Neural progenitor cell (in vitro differentiated cells): ENCODE data around the gene LRP1B. TPM values are rescaled to one million over a fixed set of nuclear protein-coding genes. Genes with fewer than 3 reads are reported as not detected.

Experiments
- DNase-seq: peaks from one replicate; pipeline ENCODE4 v3.0.0-alpha.2; 2016; ENCODE audit warnings: low spot score
- H2AFZ ChIP-seq: fragments of 200-600 bp; sonication (generic); replicated peaks from 2 replicates; pipeline ENCODE4 v1.6.1; 2016; ENCODE audit warnings: antibody characterized with exemption
- H3F3A ChIP-seq: fragments of 200-600 bp; sonication (generic); 2 replicates; pipeline ENCODE4 v1.6.1; 2016; ENCODE audit warnings: antibody characterized with exemption, low read depth
- H3K27ac ChIP-seq: fragments of 200-600 bp; sonication (generic); 2 replicates; pipeline ENCODE4 v1.5.1; 2016; ENCODE audit warnings: mild to moderate bottlenecking
- H3K27me3 ChIP-seq: fragments of 200-600 bp; sonication (generic); 2 replicates; pipeline ENCODE4 v1.6.1; 2016; ENCODE audit warnings: mild to moderate bottlenecking, moderate library complexity
- H3K36me3 ChIP-seq: fragments of 200-600 bp; sonication (generic); 2 replicates; pipeline ENCODE4 v1.5.1; 2016
- H3K4me1 ChIP-seq: fragments of 200-600 bp; sonication (generic); 2 replicates; pipeline ENCODE4 v1.6.1; 2016; ENCODE audit warnings: mixed run types
- H3K4me2 ChIP-seq: fragments of 200-600 bp; sonication (generic); 2 replicates; pipeline ENCODE4 v1.6.1; 2016
- H3K4me3 ChIP-seq: fragments of 200-600 bp; sonication (generic); 2 replicates; pipeline ENCODE4 v1.5.1; 2016
- H3K79me2 ChIP-seq: fragments of 200-600 bp; sonication (generic); 2 replicates; pipeline ENCODE4 v1.6.1; 2016; ENCODE audit warnings: low read depth
- H3K9ac ChIP-seq: fragments of 200-600 bp; sonication (generic); 2 replicates; pipeline ENCODE4 v1.6.1; 2016
- H3K9me3 ChIP-seq: fragments of 200-600 bp; sonication (generic); 2 replicates; pipeline ENCODE4 v1.5.1; 2016; ENCODE audit warnings: low read depth
- H4K20me1 ChIP-seq: fragments of 200-600 bp; sonication (generic); 2 replicates; pipeline ENCODE4 v1.6.1; 2016; ENCODE audit warnings: low read depth
- H3K27ac Mint-ChIP-seq: 3 replicates; pipeline ENCODE4 v1.8.0; 2021; ENCODE audit warnings: mixed read lengths
- H3K27me3 Mint-ChIP-seq: 2 replicates; pipeline ENCODE4 v1.8.0; 2022; ENCODE audit warnings: low read depth, mild to moderate bottlenecking, inconsistent platforms, moderate library complexity, mixed read lengths; ENCODE audit not compliant: insufficient read depth
- H3K36me3 Mint-ChIP-seq: 3 replicates; pipeline ENCODE4 v1.8.0; 2021; ENCODE audit warnings: mixed read lengths
- H3K4me1 Mint-ChIP-seq: 3 replicates; pipeline ENCODE4 v1.8.0; 2021; ENCODE audit warnings: mixed read lengths
- H3K4me3 Mint-ChIP-seq: 3 replicates; pipeline ENCODE4 v1.8.0; 2021; ENCODE audit warnings: mild to moderate bottlenecking, moderate library complexity, mixed read lengths
- H3K9me3 Mint-ChIP-seq: 3 replicates; pipeline ENCODE4 v1.8.0; 2020; ENCODE audit warnings: mixed read lengths
- CTCF ChIP-seq: fragments of 200-600 bp; sonication (generic); IDR thresholded peaks from 2 replicates; pipeline ENCODE4 v1.5.1; 2017; ENCODE audit warnings: antibody characterized with exemption, mild to moderate bottlenecking
- EZH2 ChIP-seq: fragments of 200-600 bp; sonication (generic); IDR thresholded peaks from 2 replicates; pipeline ENCODE4 v1.6.1; 2017; ENCODE audit warnings: antibody characterized with exemption, mild to moderate bottlenecking, moderate library complexity
- EZH2phosphoT487 ChIP-seq: fragments of 200-600 bp; sonication (generic); IDR thresholded peaks from 2 replicates; pipeline ENCODE4 v1.6.1; 2017; ENCODE audit warnings: antibody characterized with exemption
- total RNA-seq: library from RNA; depleted of rRNA; stranded (reverse); fragments of >200 nt; gene quantifications from 2 replicates; pipeline ENCODE4 v1.2.3, GENCODE V29; 2015; ENCODE audit warnings: low replicate concordance

Gene LRP1B
- total RNA-seq, 1 donor from 2014 or later = not detected

- Histone ChIP-seq H4K20me1 (no peaks in the 10 kb centered on the region), H3K79me2 (no peaks in the 10 kb centered on the region), H3K4me2 (no peak overlapping the region), H3F3A (no peaks in the 10 kb centered on the region), H3K27me3 (no peaks in the 10 kb centered on the region), H3K9ac (no peak overlapping the region), H3K4me1 (no peaks in the 10 kb centered on the region), H3K4me3 (no peak overlapping the region), H2AFZ (no peak overlapping the region), H3K27ac (no peak overlapping the region), H3K36me3 (no peaks in the 10 kb centered on the region), H3K9me3 (no peaks in the 10 kb centered on the region)
- Mint-ChIP-seq H3K27me3 (peaks cover 2% of the 10 kb centered on the region), H3K4me1 (no peaks in the 10 kb centered on the region), H3K27ac (no peak overlapping the region), H3K9me3 (no peaks in the 10 kb centered on the region), H3K36me3 (no peaks in the 10 kb centered on the region), H3K4me3 (no peak overlapping the region)
- TF ChIP-seq CTCF (no peak), EZH2 (no peak), EZH2phosphoT487 (no peak)
- DNase-seq = no peak
These were observed 617.0 kb downstream of the LRP1B start for GRCh38 chr2:141513853-141514252.

GRCh38 chr2:141508806-141509595 is 621.8 kb downstream of the LRP1B start:
- no peak overlapping the region for H3K27ac Mint-ChIP-seq
- H3K79me2 ChIP-seq = no peaks in the 10 kb centered on the region
- no peaks in the 10 kb centered on the region for H3K36me3 Mint-ChIP-seq
- no peaks in the 10 kb centered on the region for H3K36me3 ChIP-seq
- H3K27me3 ChIP-seq = no peaks in the 10 kb centered on the region
- no peaks in the 10 kb centered on the region for H3K27me3 Mint-ChIP-seq
- no peaks in the 10 kb centered on the region for H3K4me1 Mint-ChIP-seq
- no peaks in the 10 kb centered on the region for H4K20me1 ChIP-seq
- no peak overlapping the region for H3K27ac ChIP-seq
- H3K4me3 Mint-ChIP-seq = no peak overlapping the region
- H3K4me3 ChIP-seq = no peak overlapping the region
- H3K9me3 ChIP-seq = no peaks in the 10 kb centered on the region
- DNase-seq = no peak
- H3K4me1 ChIP-seq = no peaks in the 10 kb centered on the region
- H3K4me2 ChIP-seq = no peak overlapping the region
- no peaks in the 10 kb centered on the region for H3K9me3 Mint-ChIP-seq
- no peaks in the 10 kb centered on the region for H3F3A ChIP-seq
- TF ChIP-seq CTCF (no peak), EZH2phosphoT487 (no peak), EZH2 (no peak)
- H3K9ac ChIP-seq = no peak overlapping the region
- no peak overlapping the region for H2AFZ ChIP-seq

GRCh38 chr2:141508086-141508752 is 622.6 kb downstream of the LRP1B start:
- Histone ChIP-seq H3K4me3 (no peak overlapping the region), H3K79me2 (no peaks in the 10 kb centered on the region), H3K4me1 (no peaks in the 10 kb centered on the region), H2AFZ (no peak overlapping the region), H3K27ac (no peak overlapping the region), H3K9ac (no peak overlapping the region), H4K20me1 (no peaks in the 10 kb centered on the region), H3F3A (no peaks in the 10 kb centered on the region), H3K9me3 (no peaks in the 10 kb centered on the region), H3K4me2 (no peak overlapping the region), H3K36me3 (no peaks in the 10 kb centered on the region), H3K27me3 (no peaks in the 10 kb centered on the region)
- Mint-ChIP-seq H3K4me3 (no peak overlapping the region), H3K27ac (no peak overlapping the region), H3K9me3 (no peaks in the 10 kb centered on the region), H3K27me3 (no peaks in the 10 kb centered on the region), H3K4me1 (no peaks in the 10 kb centered on the region), H3K36me3 (no peaks in the 10 kb centered on the region)
- DNase-seq = no peak
- no peak for TF ChIP-seq CTCF
